ENCODE results near the gene RTN4RL1.

The RTN4RL1 gene

GRCh38 chr17:2053380-2054261 lies 28.5 kb upstream of the RTN4RL1 start (continued):
- TF ChIP-seq PRDM2 (tag by site-specific recombination; IDR thresholded peaks at IDR 0.05; ENCODE audit: borderline replicate concordance) (peak; percentile 61; the same call in 1 of the 2 replicates), ZNF701 (tag by site-specific recombination; IDR thresholded peaks at IDR 0.05) (no peak), SETDB1 (IDR thresholded peaks at IDR 0.05; ENCODE audit: insufficient read length, low read length) (no peak), HOXC10 (CRISPR knock-in tag; IDR thresholded peaks at IDR 0.05) (no peak), KLF9 (tag by site-specific recombination; IDR thresholded peaks at IDR 0.05; ENCODE audit: low read depth) (peak; percentile 50), ZNF324 (tag by site-specific recombination; IDR thresholded peaks at IDR 0.05) (peak; percentile 74; the same call in 1 of the 2 replicates), TSHZ1 (tag by site-specific recombination; IDR thresholded peaks at IDR 0.05; ENCODE audit: borderline replicate concordance) (0 out of 2 replicates have a peak, but pooled peaks have one; percentile 20), GLIS1 (tag by site-specific recombination; IDR thresholded peaks at IDR 0.05) (peak; percentile 93), ZNF501 (tag by site-specific recombination; IDR thresholded peaks at IDR 0.05) (peak; percentile 58), KLF10 (tag by site-specific recombination; IDR thresholded peaks at IDR 0.05) (no peak; the same call in 1 of the 2 replicates), ZNF354C (tag by site-specific recombination; IDR thresholded peaks at IDR 0.05; ENCODE audit: borderline replicate concordance, low read depth) (no peak), ZBTB20 (tag by site-specific recombination; IDR thresholded peaks at IDR 0.05) (peak; percentile 63; the same call in 1 of the 2 replicates), PATZ1 (tag by site-specific recombination; IDR thresholded peaks at IDR 0.05) (peak; percentile 100), ZIC2 (tag by site-specific recombination; IDR thresholded peaks at IDR 0.05) (peak; percentile 44; the same call in 1 of the 2 replicates), ZNF423 (tag by site-specific recombination; IDR thresholded peaks at IDR 0.05) (no peak), ZNF26 (tag by site-specific recombination; IDR thresholded peaks at IDR 0.05) (no peak), GLIS2 (tag by site-specific recombination; IDR thresholded peaks at IDR 0.05) (peak; percentile 99), ZNF776 (tag by site-specific recombination; IDR thresholded peaks at IDR 0.05; ENCODE audit: borderline replicate concordance) (no peak), OSR2 (tag by site-specific recombination; IDR thresholded peaks at IDR 0.05) (peak; percentile 29), ZNF274 (IDR thresholded peaks at IDR 0.05; ENCODE audit: low read length) (no peak), ZNF274 (tag by site-specific recombination; IDR thresholded peaks at IDR 0.05; ENCODE audit: borderline replicate concordance) (no peak), ZBTB21 (tag by site-specific recombination; IDR thresholded peaks at IDR 0.05) (peak; percentile 30; the same call in 1 of the 2 replicates), ZNF341 (tag by site-specific recombination; IDR thresholded peaks at IDR 0.05; ENCODE audit: low read depth) (peak; percentile 96), HOXA7 (CRISPR knock-in tag; IDR thresholded peaks at IDR 0.05; ENCODE audit: borderline replicate concordance) (no peak), KLF17 (tag by site-specific recombination; IDR thresholded peaks at IDR 0.05) (peak; percentile 86)

All from HEK293 (cell line).